ENCODE measurements around the gene GOLGA6L9.
"Not testable (repeated sequence)": the region's sequence is repeated elsewhere in the genome, so short reads cannot be mapped to it uniquely, and the experiment has no call there.

The GOLGA6L9 gene, protein sequence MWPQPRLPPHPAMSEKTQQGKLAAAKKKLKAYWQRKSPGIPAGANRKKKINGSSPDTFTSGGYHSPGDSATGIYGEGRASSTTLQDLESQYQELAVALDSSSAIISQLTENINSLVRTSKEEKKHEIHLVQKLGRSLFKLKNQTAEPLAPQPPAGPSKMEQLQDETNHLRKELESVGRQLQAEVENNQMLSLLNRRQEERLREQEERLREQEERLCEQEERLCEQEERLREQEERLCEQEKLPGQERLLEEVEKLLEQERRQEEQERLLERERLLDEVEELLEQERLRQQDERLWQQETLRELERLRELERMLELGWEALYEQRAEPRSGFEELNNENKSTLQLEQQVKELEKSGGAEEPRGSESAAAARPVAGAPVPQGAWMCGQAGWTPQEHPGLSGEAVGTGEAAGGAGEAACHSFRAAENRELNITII

DNA sequence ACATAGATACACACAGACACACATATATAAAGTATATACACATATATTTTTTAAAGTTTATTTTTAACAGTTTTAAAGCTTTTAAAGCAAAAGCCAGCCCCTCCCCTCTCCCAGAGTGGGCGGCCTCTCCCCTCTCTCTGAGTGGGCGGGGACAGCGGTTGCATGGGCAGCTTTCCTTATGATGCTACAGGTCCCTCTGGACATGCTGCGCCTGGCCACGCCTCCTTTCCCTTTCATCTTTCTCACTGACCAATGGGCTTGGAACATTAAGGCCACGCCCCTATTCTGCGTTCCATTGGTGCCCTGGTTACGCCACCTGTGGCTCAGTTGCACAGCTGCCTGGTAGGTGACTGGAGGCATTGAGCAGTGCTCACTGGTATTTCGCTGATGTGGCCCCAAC is at the start of gene GOLGA6L9:
Gene GOLGA6L9, plus strand, starts transcription at position 124 of the 400 bp plus-strand sequence. Its CDS starts 264 bp downstream, at position 388.
- not testable (repeated sequence) for DNase-seq

DNA sequence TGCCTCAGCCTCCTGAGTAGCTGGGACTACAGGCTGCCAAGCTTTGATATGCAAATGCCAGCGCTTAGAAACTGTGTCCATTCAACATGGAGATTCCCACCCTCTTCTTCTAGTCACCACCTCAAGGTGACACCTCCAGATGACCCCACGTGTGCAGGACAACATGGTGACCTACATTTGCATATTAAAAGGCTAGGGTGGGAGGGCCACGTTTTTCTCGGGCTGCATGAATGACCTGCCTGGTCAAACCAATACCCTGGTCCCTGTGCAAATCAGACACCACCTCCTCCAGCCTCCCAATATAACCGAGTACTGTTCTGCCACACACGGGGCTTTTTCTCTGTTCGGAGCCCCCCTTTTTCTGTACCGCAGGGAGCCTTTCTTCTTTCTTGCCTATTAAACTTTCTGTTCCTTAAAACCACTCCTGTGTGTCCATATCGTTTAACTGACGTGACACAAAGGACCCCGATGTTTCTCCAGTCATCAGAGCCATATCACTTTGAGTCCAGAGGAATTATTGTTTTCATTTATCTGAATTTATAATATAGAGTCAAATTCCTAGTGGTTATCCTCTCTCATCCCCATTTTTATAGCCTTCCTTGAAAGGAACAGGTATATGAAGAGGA is 48.2 kb upstream of the GOLGA6L9 start:
- DNase-seq: not testable (repeated sequence)

DNA sequence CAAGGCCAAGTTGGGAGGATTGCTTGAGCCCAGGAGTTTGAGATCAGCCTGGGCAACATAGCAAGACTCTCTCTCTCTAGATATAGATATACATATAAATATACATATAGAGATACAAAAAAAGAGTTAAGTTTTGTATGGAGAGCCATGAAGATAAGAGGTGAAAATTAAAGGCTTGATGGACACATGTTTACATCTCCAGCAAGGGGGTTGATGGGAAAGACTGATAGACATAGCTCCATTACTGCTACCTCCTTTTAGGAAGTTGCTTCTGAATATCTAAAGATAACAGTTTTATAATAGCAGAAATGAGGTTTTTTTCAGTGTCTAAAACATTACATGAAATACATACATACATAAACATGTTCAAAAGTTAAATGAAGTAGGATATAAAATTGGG is 42.4 kb upstream of the GOLGA6L9 start:
- DNase-seq: not testable (repeated sequence)

DNA sequence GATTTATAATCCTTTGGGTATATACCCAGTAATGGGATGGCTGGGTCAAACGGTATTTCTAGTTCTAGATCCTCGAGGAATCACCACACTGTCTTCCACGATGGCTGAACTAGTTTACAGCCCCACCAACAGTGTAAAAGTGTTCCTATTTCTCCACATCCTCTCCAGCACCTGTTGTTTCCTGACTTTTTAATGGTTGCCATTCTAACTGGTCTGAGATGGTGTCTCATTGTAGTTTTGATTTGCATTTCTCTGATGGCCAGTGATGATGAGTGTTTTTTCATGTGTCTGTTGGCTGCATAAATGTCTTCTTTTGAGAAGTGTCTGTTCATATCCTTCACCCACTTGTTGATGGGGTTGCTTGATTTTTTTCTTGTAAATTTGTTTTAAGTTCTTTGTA is 39.5 kb upstream of the GOLGA6L9 start:
- not testable (repeated sequence) for DNase-seq

DNA sequence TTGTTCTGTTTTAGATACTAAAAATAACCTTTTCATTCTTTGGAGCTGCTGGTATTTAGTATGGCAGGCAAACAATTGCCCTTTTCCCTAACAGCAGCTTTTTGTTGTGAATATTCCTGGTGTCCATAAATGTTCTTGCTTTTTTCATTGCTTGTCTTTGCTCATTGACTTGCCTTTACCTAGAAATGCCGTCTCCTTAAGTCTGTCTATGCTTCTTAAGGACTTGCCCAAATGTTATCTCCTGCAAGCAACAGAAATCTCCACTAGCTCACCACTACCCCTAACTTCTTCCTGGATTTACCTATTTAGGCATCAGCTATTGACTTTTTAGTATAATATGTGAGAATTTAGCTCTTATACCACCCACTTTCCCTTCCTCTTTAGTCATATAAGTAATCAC is 37.5 kb upstream of the GOLGA6L9 start:
- not testable (repeated sequence) for DNase-seq

DNA sequence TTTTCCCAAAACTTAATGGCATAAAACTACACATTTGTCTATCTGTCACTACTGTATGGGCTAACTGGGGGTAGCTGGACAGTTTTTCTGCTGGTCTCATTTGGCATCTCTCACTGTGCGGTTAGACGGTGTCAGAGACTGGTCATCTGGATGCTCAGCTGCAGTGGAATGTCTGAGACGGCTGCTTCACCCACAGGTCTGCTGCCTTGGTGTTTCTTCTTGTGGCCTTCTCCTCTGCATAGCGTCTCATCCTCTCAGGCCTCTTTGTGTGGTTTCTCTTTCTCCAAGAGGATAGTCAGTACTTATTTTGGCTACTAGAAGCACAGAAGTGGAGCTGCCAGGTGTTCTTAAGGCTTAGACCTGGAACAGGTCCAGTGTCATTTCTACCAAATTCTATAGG is 35.9 kb upstream of the GOLGA6L9 start:
- no peak for DNase-seq

DNA sequence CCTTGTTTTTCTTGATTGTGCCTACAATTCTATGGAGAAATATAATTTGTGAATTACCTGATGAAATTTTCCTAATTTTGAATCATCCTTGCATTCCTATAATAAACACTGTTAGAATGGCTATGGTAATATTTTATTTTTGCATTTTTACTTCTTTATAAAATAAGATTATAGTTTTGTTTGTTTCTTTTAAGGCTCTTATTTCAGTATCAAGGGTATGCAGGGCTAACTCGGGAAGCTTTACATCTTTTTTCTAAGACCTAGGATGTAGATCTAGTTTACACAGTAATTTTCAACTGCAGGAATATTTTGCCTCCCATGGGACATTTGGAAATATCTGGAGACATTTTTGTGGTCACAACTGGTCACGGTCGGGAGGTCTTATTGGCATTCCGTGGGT is 33.8 kb upstream of the GOLGA6L9 start:
- not testable (repeated sequence) for DNase-seq

DNA sequence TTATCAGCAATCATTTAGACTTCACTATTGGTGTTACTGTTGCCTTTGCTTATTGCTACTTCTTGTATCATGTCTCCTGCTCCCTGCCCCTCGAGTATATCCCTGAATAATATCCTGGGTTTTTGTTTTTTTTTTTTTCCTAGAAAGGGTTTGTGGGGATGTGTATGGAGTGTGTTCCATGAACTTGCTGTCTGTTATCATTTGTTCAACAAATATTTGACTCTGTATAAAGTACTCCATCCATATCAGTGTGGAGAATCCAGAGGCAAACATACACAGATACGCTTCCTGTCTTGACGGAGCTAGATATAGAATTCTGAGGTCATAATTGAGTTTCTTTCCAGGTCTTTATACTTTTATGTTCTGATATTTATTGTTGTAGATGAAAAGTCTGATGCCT is 31.8 kb upstream of the GOLGA6L9 start:
- no peak for DNase-seq

DNA sequence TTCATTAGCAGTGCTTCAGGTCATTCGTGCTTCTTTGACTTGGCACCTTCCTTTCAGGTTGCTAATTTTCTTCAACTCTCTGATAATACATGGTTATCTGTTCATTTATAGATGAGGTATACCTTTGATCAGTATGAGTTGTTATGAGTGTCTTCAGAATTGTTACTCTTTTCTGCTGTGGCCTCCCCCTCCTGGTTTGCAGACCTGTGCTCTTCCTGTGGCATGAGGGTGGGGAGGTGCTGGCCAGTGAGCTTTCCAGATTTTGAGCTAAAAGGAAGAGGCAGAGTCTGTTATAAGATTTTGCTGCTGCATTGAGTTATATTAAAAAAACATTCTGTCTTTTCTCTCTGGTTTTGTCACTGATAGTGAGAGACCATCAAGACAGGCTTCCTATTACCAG is 30.8 kb upstream of the GOLGA6L9 start:
- DNase-seq: no peak

DNA sequence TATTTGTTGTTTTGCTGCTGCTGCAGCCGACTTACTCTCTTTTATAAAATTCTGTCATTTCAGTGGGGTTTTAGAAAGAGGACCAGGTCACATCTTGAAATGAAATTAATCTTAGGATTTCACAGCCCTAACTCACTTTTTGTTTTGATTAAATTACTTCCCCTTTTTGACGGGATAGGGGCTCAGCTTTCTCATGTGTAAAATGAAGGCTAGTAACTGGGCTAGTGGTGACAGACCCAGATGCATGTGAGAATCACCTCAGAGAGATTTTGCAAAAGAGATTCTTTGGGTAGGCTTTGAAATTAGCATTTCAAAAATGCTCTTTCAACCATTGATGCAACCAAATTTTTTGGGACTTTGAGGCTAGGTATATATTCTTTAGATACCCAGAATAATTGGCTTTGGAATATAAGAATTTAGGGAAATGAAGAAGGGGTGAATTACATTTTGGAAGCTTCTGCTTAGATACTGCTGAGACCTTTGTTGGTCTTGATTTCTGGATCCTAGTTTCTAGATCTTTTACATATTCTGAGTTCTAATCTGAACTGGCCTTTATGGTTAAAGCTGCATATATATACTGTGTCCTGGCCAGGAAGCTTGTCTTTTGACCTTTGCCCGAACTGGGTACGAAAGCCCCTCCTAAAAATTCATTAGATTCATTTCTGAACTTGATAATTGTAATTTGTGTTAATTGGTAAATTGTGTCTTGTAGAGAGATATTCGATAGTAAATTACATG is 30.1 kb upstream of the GOLGA6L9 start:
- peak; percentile 2 for DNase-seq

DNA sequence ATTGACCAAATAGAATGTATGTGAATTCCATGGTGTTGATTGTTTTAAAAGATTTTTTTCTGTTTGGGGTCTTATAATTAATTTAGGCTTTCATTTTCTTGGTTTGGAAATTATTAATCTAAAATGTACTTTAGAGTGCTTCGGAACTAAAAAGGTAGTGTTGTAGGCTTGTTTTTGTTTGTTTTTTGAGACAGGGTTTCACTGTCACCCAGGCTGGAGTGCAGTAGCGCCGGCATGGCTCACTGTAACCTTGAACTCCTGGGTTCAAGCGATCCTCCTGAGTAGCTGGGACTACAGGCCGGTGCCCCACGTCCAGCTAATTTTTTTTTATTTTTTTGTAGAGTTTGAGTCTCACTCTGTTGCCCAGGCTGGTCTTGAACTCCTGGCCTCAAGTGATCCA is 27.7 kb upstream of the GOLGA6L9 start:
- not testable (repeated sequence) for DNase-seq

DNA sequence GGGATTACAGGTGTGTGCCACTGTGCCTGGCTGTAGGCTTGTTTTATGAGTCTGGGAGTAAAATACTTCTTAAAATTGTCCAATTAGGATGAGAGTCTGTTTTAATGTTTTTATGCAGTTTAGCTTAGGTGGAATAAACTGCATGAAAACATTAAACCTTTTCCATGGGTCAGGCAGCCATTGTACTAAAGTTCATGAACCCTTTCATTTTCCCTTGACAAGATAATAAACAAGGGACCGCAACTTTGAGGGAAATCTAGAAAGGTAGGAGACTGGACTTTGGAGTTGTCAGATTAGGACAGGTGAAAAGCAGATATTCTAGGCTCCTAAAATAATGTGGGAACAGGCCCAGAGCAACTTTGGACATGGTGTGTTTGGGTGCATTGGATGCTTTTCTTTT is 27.3 kb upstream of the GOLGA6L9 start:
- DNase-seq: not testable (repeated sequence)

DNA sequence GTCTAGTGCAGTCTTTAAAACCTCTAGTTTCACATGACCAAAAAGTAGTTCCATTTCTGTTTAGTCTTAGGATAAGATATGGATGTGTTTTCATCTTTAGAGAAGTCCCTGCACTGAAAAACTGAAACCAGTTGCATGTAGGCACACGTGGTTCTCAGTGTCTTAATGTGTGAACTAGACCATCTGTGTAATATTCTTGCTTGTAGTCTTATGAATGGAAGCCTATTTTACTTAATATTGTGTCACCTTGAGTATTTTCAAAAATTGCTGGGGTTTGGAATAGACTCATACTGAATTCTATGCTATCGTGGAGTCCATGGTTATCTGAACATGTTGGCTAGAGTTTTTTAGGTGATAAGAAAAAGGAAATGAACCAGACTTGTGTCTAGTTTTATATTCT is 23.4 kb upstream of the GOLGA6L9 start:
- not testable (repeated sequence) for DNase-seq

DNA sequence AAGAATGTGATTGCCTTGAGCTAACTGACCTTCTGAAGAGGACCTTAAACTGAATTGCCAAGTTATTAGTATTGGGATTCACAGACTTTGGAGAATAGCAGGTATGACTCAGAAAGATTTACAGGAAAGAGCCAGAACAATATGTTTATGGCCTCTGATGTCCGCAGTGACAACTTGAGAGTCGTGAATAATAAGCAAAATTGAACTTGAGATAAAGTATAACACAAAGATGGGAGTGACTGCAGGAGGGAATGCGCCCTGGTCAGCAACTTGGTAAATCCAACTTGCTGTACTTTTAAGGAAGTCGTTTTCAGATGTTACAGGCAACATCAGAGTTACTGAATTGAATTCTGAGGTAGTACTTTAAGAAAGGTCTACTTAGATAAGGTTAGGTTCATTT is 19.3 kb upstream of the GOLGA6L9 start:
- not testable (repeated sequence) for DNase-seq

DNA sequence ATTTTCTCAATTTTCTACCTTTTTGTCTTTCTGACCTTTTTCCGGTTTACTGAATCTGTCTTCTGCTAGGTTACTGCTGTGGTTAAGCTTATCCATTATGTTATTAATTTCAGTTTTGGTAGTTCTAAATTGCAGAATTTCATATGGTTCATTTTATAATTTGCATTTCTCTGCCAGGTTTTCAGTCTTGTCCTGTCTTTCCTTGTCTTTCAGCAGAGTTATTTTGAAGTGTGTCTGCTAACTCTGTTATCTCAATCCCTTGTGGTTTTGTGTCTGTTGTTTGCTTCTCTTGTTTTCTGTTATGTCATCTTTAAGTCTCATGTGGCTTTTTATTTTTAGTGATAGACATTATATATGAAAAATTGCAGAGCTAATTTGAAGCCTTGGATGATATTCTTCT is 18.0 kb upstream of the GOLGA6L9 start:
- DNase-seq: not testable (repeated sequence)

DNA sequence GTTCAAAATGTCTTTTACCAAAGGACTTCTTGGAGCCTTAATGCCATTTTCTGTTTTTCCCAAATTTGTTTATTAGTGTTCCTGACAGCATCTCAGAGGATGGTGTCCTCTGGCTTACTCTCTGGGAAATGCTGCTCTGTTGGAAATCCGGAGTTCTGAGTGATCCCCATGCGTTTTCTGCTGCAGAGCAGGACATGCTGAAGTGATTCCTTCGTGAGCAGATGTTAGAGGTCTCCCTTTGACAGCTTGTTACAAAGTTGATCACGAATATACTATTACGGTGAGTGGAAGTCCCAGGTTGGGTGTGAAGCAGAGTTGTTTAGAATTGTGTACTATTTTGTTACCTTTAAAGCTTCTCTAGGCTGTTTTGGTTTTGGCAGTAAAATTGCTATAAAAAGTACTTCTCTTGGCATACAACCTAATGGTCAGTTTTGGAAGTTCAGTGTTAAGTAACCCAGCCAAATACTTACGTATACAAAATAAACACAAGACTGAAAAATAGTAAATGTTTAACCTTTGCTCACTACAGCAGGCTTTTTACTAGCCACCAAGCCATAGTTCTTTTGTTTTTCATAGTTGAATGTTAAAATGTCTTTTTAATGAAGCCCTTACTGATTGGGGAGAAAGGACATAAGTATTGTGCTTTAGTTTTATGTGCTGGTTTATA is 15.0 kb upstream of the GOLGA6L9 start:
- not testable (repeated sequence) for DNase-seq

DNA sequence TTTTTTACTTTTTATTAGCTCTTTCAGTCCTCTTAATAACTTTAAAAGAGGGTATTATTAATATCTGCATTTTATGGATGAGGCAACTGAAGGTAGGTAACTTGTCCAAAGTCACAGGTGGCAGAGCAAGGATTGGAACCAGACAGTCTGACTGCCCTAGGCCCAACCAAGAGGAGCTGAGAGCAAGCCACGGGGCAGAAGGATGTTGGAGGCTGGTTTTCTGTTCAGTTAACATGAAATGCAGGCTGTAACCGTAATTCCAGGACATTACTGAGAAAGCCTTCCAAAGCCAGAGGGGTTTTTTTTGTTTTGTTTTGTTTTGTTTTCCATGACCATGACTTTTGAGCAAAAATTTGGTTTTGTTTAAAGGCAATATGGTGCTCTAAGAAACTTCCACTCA is 9.1 kb upstream of the GOLGA6L9 start:
- DNase-seq: not testable (repeated sequence)

DNA sequence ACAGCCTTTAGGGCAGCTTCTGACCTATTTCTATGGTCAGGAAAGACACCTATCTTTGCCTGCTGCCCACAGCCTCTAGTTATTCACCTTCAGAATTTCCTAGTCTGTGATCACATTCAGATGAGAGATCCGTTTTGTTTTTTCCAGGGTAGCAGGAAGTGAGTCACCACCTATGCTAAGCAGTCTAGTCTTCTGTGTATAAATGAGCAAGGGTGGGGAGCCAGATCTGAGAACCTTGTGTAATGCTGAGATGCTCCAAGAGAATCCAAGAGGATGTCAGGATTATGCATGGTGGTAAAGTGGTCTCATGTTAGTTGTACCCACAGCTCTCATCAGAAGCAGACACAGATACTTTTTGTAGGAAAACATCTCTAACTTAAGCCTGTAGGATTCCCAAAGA is 8.7 kb upstream of the GOLGA6L9 start:
- DNase-seq: not testable (repeated sequence)

DNA sequence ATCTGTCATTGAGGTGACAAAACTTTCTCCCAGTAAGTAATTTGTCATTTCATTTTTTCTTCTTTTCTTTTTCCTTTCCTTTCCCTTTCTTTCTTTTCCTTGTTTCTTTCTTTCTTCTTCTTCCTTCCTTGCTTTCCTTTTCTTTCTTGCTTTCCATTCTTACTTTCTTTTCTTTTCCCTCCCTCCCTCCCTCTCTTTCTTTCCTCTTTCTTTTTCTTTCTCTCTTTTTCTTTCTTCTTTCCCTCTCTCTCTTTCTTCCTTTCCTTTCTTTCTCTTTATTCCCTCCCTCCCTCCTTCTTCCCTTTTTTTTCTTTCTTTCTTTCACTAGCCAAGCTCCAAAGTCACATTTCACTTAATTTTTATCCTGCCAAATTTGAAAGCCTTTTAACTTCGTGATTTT is 2.5 kb upstream of the GOLGA6L9 start:
- DNase-seq: not testable (repeated sequence)

DNA sequence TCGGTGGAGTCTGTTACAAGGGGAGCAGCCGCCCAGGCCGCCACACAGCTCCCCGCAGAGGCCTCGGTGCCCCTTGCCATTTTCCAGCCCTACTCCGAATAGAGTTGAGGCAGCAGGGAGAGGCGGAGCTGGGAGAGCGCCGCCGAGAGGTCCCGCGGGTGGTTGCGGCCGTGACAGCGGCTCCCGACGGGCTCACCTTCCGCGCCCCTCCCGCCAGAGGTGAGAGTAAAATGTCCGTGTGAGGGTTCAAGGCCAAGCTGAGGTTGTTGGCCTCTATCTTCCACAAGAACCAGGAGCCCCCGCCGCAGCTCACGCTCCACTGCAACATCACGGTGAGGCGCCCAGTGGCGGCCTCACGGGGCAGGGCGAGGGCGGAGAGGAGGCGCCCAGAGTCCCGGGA is 15.8 kb downstream of the GOLGA6L9 start:
- DNase-seq: not testable (repeated sequence)

DNA sequence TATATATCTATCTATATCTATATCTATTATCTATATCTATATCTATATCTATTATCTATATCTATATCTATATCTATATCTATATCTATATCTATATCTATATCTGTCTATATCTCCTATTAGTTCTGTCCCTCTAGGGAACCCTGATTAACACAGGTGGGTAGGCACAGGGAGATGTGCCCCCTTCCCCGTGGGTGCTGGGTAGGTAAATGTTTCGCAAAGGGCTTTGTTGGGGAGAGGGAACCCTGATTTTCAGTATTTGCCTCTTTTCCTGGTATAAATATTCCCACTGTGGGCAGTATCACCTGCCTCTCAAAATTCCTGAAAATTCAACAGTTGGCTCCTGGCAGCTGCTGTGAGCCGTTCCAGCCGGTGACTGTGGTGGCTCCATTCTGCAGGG is 27.7 kb downstream of the GOLGA6L9 start:
- not testable (repeated sequence) for DNase-seq

DNA sequence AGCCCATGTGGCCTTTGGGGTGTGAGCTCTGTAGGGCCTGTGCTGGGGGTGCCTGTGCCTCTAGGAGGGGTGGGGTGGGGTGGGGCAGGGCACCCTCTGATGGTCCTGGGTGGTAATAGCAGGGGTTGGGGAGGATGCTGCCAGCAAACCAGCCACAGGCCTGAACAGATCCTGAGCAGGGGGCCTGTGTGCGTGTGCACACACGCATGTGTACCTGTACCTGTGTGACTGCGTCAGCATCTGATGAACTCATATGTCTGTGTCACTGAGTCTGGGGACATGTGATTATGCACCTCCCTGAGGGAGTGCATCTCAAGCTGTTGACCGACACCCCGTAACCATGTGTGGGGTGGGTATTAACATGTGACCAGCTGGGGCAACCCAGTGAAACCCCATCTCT is 36.0 kb downstream of the GOLGA6L9 start:
- not testable (repeated sequence) for DNase-seq

DNA sequence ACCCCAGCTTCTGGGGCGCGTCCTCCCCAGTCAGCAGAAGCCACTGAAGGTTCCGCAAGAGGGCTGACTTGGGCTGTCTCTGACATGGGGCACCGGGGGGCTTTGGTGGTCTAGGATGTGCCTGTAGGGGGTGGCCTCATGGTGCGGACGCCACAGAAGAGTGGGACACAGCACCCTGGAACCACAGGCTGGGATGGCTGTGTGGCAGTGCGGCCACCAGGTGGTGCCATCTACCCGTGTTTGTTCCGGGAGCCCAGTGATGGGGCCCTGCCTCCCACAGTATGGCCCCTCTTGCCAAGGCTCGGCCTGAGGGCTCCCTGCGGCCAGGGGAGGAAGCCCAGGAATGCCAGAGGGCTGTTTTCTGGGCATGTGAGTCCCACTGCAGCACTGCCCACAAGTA is 38.6 kb downstream of the GOLGA6L9 start:
- not testable (repeated sequence) for DNase-seq
